Sigmoid colon (tissue), 7 donors: ENCODE measurements around the gene MEIOB. TPM values are rescaled to one million over a fixed set of nuclear protein-coding genes. Genes with fewer than 3 reads are reported as not detected.

ENCODE experiments used
- DNase-seq: peaks from one replicate; pipeline ENCODE4 v3.0.0-alpha.2; 2019
- H3K27ac ChIP-seq, 4 donors: fragments of 200-600 bp; sonication (generic); one replicate each; pipeline ENCODE4 v1.5.1; 2016 to 2019; ENCODE audit warnings: mild to moderate bottlenecking in 1 of 4
- H3K27me3 ChIP-seq, 3 donors: fragments of 200-600 bp; sonication (generic); one replicate each; pipeline ENCODE4 v1.5.1; 2019; ENCODE audit warnings: mild to moderate bottlenecking in 1 of 3
- H3K36me3 ChIP-seq, 4 donors: fragments of 200-600 bp; sonication (generic); one replicate each; pipeline ENCODE4 v1.5.1; 2016 to 2019
- H3K4me1 ChIP-seq, 4 donors: fragments of 200-600 bp; sonication (generic); one replicate each; pipeline ENCODE4 v1.5.1; 2017 to 2019
- H3K4me3 ChIP-seq, 4 donors: fragments of 200-600 bp; sonication (generic); one replicate each; pipeline ENCODE4 v1.5.1; 2017 to 2019; ENCODE audit warnings: mild to moderate bottlenecking in 2 of 4, moderate library complexity in 1 of 4
- H3K9me3 ChIP-seq, 4 donors: fragments of 200-600 bp in 3 of 4; sonication (generic) in 3 of 4; one replicate each; pipeline versions ENCODE4 v1.5.1 to v1.6.1; 2013 to 2019
- EP300 ChIP-seq, 4 donors: sonication (generic); formaldehyde crosslinking; IDR thresholded peaks; one replicate each; pipeline ENCODE4 v1.6.1; 2017; ENCODE audit warnings: antibody characterized with exemption in 4 of 4
- POLR2A ChIP-seq, 2 donors: fragments of 450-650 bp; IDR thresholded peaks; one replicate each; pipeline ENCODE4 v1.6.1; 2016; ENCODE audit warnings: antibody characterized with exemption in 2 of 2, mild to moderate bottlenecking in 2 of 2, moderate library complexity in 2 of 2
- POLR2AphosphoS5 ChIP-seq, 4 donors: sonication (generic); formaldehyde crosslinking; IDR thresholded peaks; one replicate each; pipeline ENCODE4 v1.6.1; 2017; ENCODE audit warnings: antibody characterized with exemption in 4 of 4
- WGBS, 2 donors: extraction: QIAGEN DNeasy Blood & Tissue Kit; methylation state at CpG; one replicate each; pipeline ENCODE4 v1.1.7; 2013; 5-methylcytosine and 5-hydroxymethylcytosine counted together
- intact Hi-C: fragments of 100-400 bp; cut with DNase I; formaldehyde crosslinking; loops from one replicate; pipeline ENCODE4 v1.15.1; 2023
- polyA plus RNA-seq, 3 donors: library from polyadenylated mRNA; stranded (reverse); fragments of 200-250 nt; gene quantifications; one replicate each; pipeline ENCODE4 v1.2.3, GENCODE V29; 2013
- total RNA-seq, 4 donors: library from RNA; depleted of rRNA; stranded (reverse); fragments of >200 nt; gene quantifications; one replicate each; pipeline ENCODE4 v1.1.0, GENCODE V29; 2016
- TF ChIP-seq, protein P1 (sequence below), 4 experiments: fragments of 450-650 bp in 3 of 4; fragments of 200-600 bp in 1 of 4; IDR thresholded peaks; one replicate each; pipeline ENCODE4 v1.5.1; 2016 to 2019; ENCODE audit warnings: antibody characterized with exemption in 4 of 4, mild to moderate bottlenecking in 3 of 4, moderate library complexity in 2 of 4
- donor health status: healthy with polysubstance abuse.
- donor health status: Bipolar disorder and iron deficiency.
- donor health status: healthy.

MEIOB gene
- total and polyA plus RNA-seq, 7 donors: 0.10 TPM; not detected in 6

DNA sequence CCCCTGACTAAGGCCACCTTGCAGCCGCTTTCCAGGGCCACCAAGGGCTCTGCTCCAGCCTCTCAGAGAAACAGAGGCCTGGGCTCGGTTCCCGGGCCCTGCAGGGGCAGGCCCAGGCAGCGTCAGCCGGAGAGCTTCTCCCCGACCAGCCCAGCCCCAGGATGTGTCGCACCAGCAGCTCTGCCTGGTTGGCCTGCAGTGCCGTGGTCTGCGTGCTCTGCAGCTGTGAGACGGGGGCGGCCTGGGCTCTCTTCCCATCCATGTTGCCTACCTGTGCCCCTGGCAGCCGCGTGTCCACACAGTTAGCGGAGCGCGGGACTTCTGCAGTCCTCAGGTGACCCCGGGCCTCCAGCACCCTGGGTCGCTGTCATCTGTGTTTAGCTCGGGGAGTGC lies 83.3 kb downstream of the MEIOB start:
- no peak overlapping the region for H3K4me3 ChIP-seq
- H3K36me3 ChIP-seq: peaks cover 0 to 61% (median 32%) of the 10 kb centered on the region in 4 donors
- H3K27ac ChIP-seq: no peak overlapping the region
- peaks cover 0 to 23% (median 16%) of the 10 kb centered on the region in 4 donors for H3K4me1 ChIP-seq
- 78 to 87% methylated on average over 19 of the region's 19 CpGs for WGBS, 2 donors
- H3K27me3 ChIP-seq: no peaks in the 10 kb centered on the region
- peak; percentile 58 for DNase-seq
- TF ChIP-seq POLR2AphosphoS5 (IDR thresholded peaks at IDR 0.05) (no peak), EP300 (IDR thresholded peaks at IDR 0.05) (no peak), POLR2A (IDR thresholded peaks at IDR 0.05) (no peak)
- TF ChIP-seq, protein P1, sequence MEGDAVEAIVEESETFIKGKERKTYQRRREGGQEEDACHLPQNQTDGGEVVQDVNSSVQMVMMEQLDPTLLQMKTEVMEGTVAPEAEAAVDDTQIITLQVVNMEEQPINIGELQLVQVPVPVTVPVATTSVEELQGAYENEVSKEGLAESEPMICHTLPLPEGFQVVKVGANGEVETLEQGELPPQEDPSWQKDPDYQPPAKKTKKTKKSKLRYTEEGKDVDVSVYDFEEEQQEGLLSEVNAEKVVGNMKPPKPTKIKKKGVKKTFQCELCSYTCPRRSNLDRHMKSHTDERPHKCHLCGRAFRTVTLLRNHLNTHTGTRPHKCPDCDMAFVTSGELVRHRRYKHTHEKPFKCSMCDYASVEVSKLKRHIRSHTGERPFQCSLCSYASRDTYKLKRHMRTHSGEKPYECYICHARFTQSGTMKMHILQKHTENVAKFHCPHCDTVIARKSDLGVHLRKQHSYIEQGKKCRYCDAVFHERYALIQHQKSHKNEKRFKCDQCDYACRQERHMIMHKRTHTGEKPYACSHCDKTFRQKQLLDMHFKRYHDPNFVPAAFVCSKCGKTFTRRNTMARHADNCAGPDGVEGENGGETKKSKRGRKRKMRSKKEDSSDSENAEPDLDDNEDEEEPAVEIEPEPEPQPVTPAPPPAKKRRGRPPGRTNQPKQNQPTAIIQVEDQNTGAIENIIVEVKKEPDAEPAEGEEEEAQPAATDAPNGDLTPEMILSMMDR (IDR thresholded peaks at IDR 0.05): no peak
- intact Hi-C loops: no loop called here
- H3K9me3 ChIP-seq: no peaks in the 10 kb centered on the region

DNA sequence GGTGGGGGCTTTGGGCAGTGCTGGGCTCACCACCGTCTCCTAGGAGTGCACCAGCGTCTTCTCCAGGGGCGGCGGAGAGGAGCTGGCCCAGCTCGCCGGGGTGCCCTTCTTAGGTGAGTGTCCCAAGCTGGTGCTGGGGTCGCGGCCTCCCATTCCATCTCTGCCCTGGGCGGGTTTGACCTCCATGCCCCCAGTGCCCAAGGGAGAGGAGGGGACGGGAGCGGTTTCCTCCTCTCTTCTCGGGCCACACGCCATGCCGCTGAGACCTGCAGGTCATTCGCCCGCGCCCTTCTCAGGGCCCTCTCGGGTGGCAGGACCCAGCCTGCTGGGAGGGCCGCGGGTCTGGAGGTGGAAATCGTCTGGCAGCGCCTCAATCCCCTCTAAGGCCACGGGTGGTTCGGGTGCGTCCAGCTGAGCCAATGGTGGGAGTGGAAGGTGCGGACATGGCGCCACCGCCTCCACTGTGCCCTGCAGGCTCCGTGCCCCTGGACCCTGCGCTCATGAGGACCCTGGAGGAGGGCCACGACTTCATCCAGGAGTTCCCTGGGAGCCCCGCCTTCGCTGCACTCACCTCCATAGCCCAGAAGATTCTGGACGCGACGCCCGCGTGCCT lies 83.8 kb downstream of the MEIOB start:
- WGBS, 2 donors: 94 to 95% methylated on average over 38 of the region's 38 CpGs
- H3K27me3 ChIP-seq: no peaks in the 10 kb centered on the region
- no peak for TF ChIP-seq EP300 (IDR thresholded peaks at IDR 0.05)
- no peak for TF ChIP-seq POLR2A (IDR thresholded peaks at IDR 0.05)
- no peak for TF ChIP-seq POLR2AphosphoS5 (IDR thresholded peaks at IDR 0.05)
- TF ChIP-seq, protein P1 (IDR thresholded peaks at IDR 0.05): no peak
- intact Hi-C loops: no loop called here
- no peak overlapping the region for H3K4me3 ChIP-seq
- peaks cover 0 to 27% (median 21%) of the 10 kb centered on the region in 4 donors for H3K4me1 ChIP-seq
- no peak overlapping the region for H3K27ac ChIP-seq
- peak; percentile 65 for DNase-seq
- peaks cover 0 to 61% (median 32%) of the 10 kb centered on the region in 4 donors for H3K36me3 ChIP-seq
- H3K9me3 ChIP-seq: no peaks in the 10 kb centered on the region

DNA sequence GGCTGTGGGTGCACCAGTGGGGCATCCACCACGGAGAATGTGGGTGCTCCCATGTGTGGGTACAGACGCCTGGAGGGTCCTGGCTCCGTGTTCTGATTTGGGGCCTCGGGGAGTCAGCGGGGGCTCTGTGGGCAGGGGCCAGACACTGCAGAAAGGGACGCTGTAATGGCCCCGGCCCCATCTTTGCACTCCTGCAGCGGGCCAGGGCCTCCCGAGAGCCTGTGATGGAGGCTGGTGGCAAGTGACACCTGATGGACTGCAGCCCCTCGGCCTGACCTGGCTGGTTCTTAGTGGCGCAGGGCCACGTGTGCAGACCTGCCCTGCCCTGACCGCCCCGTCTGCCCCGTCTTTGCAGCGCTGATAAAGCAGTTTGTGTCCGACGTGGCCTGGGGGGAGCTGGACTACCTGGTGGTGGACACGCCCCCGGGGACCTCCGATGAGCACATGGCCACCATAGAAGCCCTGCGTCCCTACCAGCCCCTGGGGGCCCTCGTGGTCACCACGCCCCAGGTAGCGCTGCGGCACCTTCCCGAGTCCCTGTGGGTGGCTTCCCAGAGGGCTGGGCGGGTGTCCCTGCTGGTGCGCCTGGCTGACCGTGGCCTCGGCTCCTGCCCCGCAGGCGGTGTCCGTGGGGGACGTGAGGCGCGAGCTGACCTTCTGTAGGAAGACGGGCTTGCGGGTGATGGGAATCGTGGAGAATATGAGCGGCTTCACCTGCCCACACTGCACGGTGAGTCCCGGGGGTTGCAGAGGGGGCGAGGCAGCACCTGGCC lies 84.5 kb downstream of the MEIOB start:
- Histone ChIP-seq H3K36me3 (peaks cover 0 to 61% (median 32%) of the 10 kb centered on the region in 4 donors), H3K4me1 (peaks cover 0 to 28% (median 21%) of the 10 kb centered on the region in 4 donors), H3K27me3 (no peaks in the 10 kb centered on the region), H3K9me3 (no peaks in the 10 kb centered on the region), H3K27ac (no peak overlapping the region), H3K4me3 (no peak overlapping the region)
- intact Hi-C loops: no loop called here
- TF ChIP-seq EP300 (IDR thresholded peaks at IDR 0.05) (no peak), POLR2AphosphoS5 (IDR thresholded peaks at IDR 0.05) (no peak), POLR2A (IDR thresholded peaks at IDR 0.05) (no peak)
- TF ChIP-seq, protein P1 (IDR thresholded peaks at IDR 0.05): no peak
- DNase-seq: no peak
- 94 to 96% methylated on average over 44 of the region's 44 CpGs for WGBS, 2 donors

DNA sequence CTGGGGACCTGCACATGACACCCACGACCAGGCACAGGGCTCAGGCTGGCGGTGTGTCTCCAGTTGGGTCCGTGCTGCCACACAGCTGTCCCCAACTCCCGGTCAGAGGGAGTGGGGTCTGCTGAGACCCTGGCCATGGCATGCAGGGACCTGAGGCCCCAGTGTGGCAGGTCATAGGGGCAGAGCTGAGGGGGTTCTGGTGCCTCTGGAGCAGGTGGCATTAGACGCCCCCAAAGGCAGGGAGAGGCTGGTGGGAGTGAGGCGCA lies 85.0 kb downstream of the MEIOB start:
- H3K36me3 ChIP-seq: peaks cover 0 to 59% (median 32%) of the 10 kb centered on the region in 4 donors
- no peaks in the 10 kb centered on the region for H3K27me3 ChIP-seq
- H3K4me3 ChIP-seq: no peak overlapping the region
- H3K9me3 ChIP-seq: no peaks in the 10 kb centered on the region
- no peak for DNase-seq
- WGBS, 2 donors: 91 to 94% methylated on average over 6 of the region's 6 CpGs
- intact Hi-C loops: no loop called here
- H3K27ac ChIP-seq: no peak overlapping the region
- TF ChIP-seq POLR2A (IDR thresholded peaks at IDR 0.05) (no peak), POLR2AphosphoS5 (IDR thresholded peaks at IDR 0.05) (no peak), EP300 (IDR thresholded peaks at IDR 0.05) (no peak)
- TF ChIP-seq, protein P1 (IDR thresholded peaks at IDR 0.05): no peak
- H3K4me1 ChIP-seq: peaks cover 0 to 28% (median 21%) of the 10 kb centered on the region in 4 donors
